B cell (primary cell): ENCODE measurements around the gene RIOK3.

Experiments used
- CTCF ChIP-seq: fragments of 200-600 bp; IDR thresholded peaks from one replicate; pipeline ENCODE4 v1.8.0; 2022; ENCODE audit warnings: antibody characterized with exemption, mild to moderate bottlenecking
- EZH2 ChIP-seq: IDR thresholded peaks from 2 replicates; pipeline ENCODE4 v1.6.1; 2012; ENCODE audit warnings: borderline replicate concordance, low read depth, mild to moderate bottlenecking, moderate library complexity, low read length; ENCODE audit not compliant: insufficient read depth, poor library complexity, severe bottlenecking

- TF ChIP-seq CTCF: no peak
- TF ChIP-seq EZH2: no peak
These were observed 47.5 kb upstream of the RIOK3 start for GRCh38 chr18:23405636-23406035.
